ENCODE results near the gene MRPS27. TPM values are rescaled to one million over a fixed set of nuclear protein-coding genes. Genes with fewer than 3 reads are reported as not detected.

MRPS27 gene
- total RNA-seq, 4 donors from 2014 or later: 48.6 to 57.9 (median 55.1) TPM

DNA sequence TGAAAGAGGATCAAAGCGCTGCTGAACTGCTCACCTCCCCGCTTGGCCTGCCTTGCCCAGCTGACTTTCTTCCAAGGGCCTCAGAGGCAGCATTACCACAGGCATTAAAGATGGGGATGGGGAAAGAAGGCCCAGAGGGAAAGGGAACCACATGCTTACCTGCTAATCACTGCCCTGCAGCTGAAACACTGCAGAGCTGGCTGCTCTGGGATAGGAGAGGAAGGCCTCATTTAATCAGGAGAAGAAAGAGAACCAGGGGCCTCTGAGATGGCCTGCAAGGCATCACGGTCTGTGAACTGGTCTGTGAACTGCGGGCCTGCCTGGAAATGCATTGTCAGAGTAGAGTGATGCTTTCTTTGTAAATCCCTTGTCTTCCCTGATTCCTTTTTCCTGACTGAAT lies 44.9 kb upstream of the MRPS27 start:
- Histone ChIP-seq H3K9me3 (no peaks in the 10 kb centered on the region), H3K27me3 (no peaks in the 10 kb centered on the region), H3K36me3 (peaks cover 0 to 36% of the 10 kb centered on the region in 2 donors), H3K27ac (no peak overlapping the region), H3K4me3 (no peak overlapping the region), H3K4me1 (peaks cover 0 to 14% (median 9%) of the 10 kb centered on the region in 3 donors)
- no peak for ATAC-seq
- no peak for TF ChIP-seq POLR2A (IDR thresholded peaks at IDR 0.05)
- no peak for TF ChIP-seq POLR2AphosphoS5 (IDR thresholded peaks at IDR 0.05)
- TF ChIP-seq EP300 (IDR thresholded peaks at IDR 0.05): no peak
- TF ChIP-seq, protein P1, sequence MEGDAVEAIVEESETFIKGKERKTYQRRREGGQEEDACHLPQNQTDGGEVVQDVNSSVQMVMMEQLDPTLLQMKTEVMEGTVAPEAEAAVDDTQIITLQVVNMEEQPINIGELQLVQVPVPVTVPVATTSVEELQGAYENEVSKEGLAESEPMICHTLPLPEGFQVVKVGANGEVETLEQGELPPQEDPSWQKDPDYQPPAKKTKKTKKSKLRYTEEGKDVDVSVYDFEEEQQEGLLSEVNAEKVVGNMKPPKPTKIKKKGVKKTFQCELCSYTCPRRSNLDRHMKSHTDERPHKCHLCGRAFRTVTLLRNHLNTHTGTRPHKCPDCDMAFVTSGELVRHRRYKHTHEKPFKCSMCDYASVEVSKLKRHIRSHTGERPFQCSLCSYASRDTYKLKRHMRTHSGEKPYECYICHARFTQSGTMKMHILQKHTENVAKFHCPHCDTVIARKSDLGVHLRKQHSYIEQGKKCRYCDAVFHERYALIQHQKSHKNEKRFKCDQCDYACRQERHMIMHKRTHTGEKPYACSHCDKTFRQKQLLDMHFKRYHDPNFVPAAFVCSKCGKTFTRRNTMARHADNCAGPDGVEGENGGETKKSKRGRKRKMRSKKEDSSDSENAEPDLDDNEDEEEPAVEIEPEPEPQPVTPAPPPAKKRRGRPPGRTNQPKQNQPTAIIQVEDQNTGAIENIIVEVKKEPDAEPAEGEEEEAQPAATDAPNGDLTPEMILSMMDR (IDR thresholded peaks at IDR 0.05): no peak
- 90 to 93% methylated on average over 2 to 4 of the region's 4 CpGs for WGBS, 2 donors (ENCODE audit: low coverage in 1 of 2)

DNA sequence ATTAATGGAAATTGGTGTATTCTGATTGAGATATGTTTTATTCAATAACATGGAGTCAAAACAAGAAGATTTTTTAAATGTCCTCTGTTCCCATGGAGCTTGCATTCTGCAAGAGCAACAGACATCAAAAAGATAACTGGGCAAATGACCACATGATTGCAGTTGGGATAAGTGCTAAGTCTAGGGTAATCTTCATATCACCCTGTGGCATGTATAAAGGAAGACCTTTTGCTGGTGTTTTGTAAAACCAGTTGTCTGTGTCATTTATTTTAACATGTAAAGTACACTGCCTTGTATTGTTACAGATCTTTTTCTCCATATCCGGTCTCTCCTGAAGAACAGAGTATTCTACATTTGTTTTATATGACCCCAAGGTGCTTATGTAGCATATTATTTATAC lies 44.1 kb upstream of the MRPS27 start:
- no peak for ATAC-seq
- no peak overlapping the region for H3K27ac ChIP-seq
- H3K9me3 ChIP-seq: no peaks in the 10 kb centered on the region
- no peak for TF ChIP-seq EP300 (IDR thresholded peaks at IDR 0.05)
- no peak for TF ChIP-seq POLR2AphosphoS5 (IDR thresholded peaks at IDR 0.05)
- no peak for TF ChIP-seq POLR2A (IDR thresholded peaks at IDR 0.05)
- TF ChIP-seq, protein P1 (IDR thresholded peaks at IDR 0.05): no peak
- H3K4me3 ChIP-seq: no peak overlapping the region
- H3K27me3 ChIP-seq: no peaks in the 10 kb centered on the region
- H3K36me3 ChIP-seq: peaks cover 0 to 43% of the 10 kb centered on the region in 2 donors
- WGBS, 2 donors (ENCODE audit: low coverage in 1 of 2): 95 to 100% methylated on average over 1 of the region's 1 CpG
- peaks cover 0 to 12% (median 5%) of the 10 kb centered on the region in 3 donors for H3K4me1 ChIP-seq

- no peaks in the 10 kb centered on the region for H3K27me3 ChIP-seq
Measured at GRCh38 chr5:72363166-72363802, 43.2 kb upstream of the MRPS27 start.

GRCh38 chr5:72359886-72360285 lies 39.8 kb upstream of the MRPS27 start:
- TF ChIP-seq, protein P1 (IDR thresholded peaks at IDR 0.05): no peak
- TF ChIP-seq EP300 (IDR thresholded peaks at IDR 0.05) (no peak), POLR2AphosphoS5 (IDR thresholded peaks at IDR 0.05) (no peak)
- Histone ChIP-seq H3K27me3 (no peaks in the 10 kb centered on the region), H3K36me3 (peaks cover 0 to 56% of the 10 kb centered on the region in 2 donors), H3K27ac (no peak overlapping the region), H3K9me3 (no peaks in the 10 kb centered on the region), H3K4me1 (no peaks in the 10 kb centered on the region), H3K4me3 (no peak overlapping the region)
- no peak for ATAC-seq
- 86 to 91% methylated on average over 1 of the region's 1 CpG for WGBS, 2 donors (ENCODE audit: low coverage in 1 of 2)

More at GRCh38 chr5:72363166-72363802, 43.2 kb upstream of the MRPS27 start:
- peaks cover 0 to 9% (median 5%) of the 10 kb centered on the region in 3 donors for H3K4me1 ChIP-seq
- no peak overlapping the region for H3K27ac ChIP-seq
- ATAC-seq: no peak
- TF ChIP-seq, protein P1 (IDR thresholded peaks at IDR 0.05): no peak
- TF ChIP-seq POLR2AphosphoS5 (IDR thresholded peaks at IDR 0.05): no peak
- TF ChIP-seq POLR2A (IDR thresholded peaks at IDR 0.05): no peak
- H3K36me3 ChIP-seq: peaks cover 0 to 52% of the 10 kb centered on the region in 2 donors
- no peak overlapping the region for H3K4me3 ChIP-seq
- no peaks in the 10 kb centered on the region for H3K9me3 ChIP-seq
- WGBS, 2 donors (ENCODE audit: low coverage in 1 of 2): 100% methylated on average over 1 of the region's 1 CpG; no CpG with 5 or more reads in 1 of the 2 donors

- ATAC-seq: no peak
- Histone ChIP-seq H3K4me3 (no peak overlapping the region), H3K4me1 (no peaks in the 10 kb centered on the region), H3K27ac (no peak overlapping the region), H3K9me3 (no peaks in the 10 kb centered on the region), H3K27me3 (no peaks in the 10 kb centered on the region), H3K36me3 (peaks cover 0 to 51% of the 10 kb centered on the region in 2 donors)
- TF ChIP-seq, protein P1 (IDR thresholded peaks at IDR 0.05): no peak
- no peak for TF ChIP-seq POLR2AphosphoS5 (IDR thresholded peaks at IDR 0.05)
- no peak for TF ChIP-seq EP300 (IDR thresholded peaks at IDR 0.05)
- TF ChIP-seq POLR2A (IDR thresholded peaks at IDR 0.05): no peak
Measured at GRCh38 chr5:72358925-72359324, 38.9 kb upstream of the MRPS27 start.
